ENCODE data around the gene CAPN11.

The CAPN11 gene

GRCh38 chr6:44214307-44214706 is 55.7 kb downstream of the CAPN11 start:
- no peak for DNase-seq

- no peak for DNase-seq
Measured at GRCh38 chr6:44216677-44217331, 58.2 kb downstream of the CAPN11 start, which contains the start of gene MYMX. MYMX (plus strand) TSS chr6:44216926; CDS start chr6:44217472, 546 bp downstream.

DNA sequence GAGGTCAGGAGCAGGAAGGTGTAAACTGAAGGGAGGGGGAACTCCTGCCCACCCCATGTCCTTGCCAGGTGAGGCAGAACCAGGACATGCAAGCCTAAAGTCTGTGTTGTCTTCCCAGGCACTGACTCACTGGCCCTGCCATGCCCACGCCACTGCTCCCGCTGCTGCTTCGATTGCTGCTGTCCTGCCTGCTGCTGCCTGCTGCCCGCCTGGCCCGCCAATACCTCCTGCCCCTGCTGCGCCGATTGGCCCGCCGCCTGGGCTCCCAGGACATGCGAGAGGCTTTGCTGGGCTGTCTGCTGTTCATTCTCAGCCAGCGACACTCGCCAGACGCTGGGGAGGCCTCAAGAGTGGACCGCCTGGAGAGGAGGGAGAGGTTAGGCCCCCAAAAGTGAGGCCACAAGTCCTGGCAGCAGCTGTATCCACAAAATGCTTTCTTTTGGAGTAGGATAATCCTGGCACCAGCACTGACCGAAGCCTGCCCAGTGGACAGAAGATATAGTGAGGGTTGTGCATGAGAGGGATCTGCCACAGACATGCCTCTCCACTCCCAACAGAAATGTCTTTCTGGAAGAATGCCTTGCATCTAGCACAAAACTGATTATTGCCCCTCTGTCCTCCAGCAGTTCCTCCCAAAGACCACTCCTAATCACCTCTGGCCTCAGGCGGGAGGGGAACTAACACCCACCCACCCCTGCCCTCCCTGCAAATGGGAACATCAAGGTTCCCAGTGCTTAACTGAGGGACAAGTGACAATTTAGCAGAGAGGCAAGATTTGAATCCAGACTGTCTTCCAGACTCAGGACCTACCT is 58.9 kb downstream of the CAPN11 start:
- peak in 9 of 14 donors; percentile 35 to 78 (median 48) for DNase-seq

- DNase-seq = peak in 9 of 14 donors; percentile 18 to 69 (median 58)
Measured at GRCh38 chr6:44219053-44219814, 60.6 kb downstream of the CAPN11 start.

GRCh38 chr6:44219815-44220784 is 61.5 kb downstream of the CAPN11 start:
- no peak for DNase-seq

DNA sequence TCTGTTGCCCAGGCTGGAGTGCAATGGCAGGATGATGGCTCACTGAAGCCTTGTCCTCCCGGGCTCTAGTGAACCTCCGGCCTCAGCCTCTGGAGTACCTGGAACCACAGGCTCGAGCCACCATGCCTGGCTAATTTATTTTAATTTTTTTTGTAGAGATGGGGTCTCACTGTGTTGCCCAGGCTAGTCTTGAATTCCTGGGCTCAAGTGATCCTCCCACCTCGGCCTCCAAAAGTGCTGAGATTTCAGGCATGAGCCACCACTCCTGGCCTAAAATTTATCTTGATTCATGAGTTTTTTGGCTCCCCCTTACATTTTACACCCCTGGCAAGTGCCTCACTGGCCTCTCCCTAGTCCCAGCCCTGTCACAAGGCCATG is 62.3 kb downstream of the CAPN11 start:
- no peak for DNase-seq

GRCh38 chr6:44221291-44221960 is 62.8 kb downstream of the CAPN11 start:
- peak in 11 of 14 donors; percentile 34 to 84 (median 72) for DNase-seq

DNA sequence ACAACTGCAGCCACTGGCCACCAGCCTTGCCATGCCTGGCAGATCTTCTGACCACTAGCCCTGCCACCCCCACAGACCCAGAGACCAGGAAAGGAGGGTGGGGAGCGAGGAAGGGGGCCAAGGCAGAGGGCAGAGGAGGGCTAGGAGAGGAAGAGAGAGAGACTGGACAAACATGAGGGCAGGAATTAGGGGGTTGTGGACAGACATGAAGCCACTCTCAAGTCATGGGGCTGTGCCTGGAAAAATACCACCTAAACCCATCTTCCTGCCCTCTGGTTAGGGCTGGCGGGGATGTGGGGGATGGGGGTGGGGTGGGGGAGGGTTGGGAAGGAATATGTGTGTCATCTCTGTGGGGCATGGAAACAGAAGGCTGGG is 63.3 kb downstream of the CAPN11 start:
- DNase-seq = no peak

DNA sequence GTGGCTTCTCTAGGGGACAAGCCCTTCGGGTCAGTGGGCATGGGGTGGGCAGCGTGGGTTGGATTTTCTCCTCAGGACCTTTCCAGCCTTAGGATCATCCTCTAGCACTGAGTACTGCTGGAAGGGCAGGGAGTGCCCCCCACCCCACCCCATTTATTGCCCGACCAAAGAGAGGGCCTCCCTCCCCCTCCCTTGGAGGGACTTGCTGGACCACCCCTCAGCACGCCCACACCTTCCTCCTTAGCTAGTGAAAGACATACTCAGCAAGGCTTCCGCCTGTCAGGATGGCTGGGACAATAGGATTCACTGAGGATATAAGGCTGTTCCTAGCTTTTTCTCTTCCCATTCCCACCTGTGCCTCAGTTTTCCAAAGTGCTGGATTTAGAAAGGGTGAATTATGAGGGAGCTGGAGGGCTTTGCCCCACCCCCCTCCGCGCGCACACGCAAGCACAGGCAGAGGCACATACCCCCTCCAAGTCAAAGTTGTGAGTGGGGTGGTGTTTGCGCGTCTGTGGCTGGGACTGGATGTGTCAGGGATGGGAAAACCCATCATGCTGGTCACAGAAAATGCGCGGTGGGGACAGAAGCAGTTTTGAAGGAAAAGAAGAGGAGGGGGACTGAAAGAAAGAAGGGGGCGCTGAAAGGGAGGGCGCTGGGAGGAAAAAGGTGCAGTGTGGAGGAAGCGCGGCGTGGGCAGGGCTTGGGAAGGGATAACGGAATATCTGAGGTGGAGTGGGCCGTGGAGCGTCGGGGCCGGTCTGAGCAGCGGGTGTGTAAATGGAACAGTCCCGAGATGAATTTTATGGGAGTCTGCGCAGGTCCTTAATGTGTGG is 64.1 kb downstream of the CAPN11 start:
- DNase-seq = no peak

GRCh38 chr6:44223319-44224028 is 64.9 kb downstream of the CAPN11 start, which contains the start of gene SLC29A1:
SLC29A1 (plus strand) TSS chr6:44223595; CDS start chr6:44227314, 3,719 bp downstream.
- peak in 11 of 14 donors; percentile 17 to 68 (median 56) for DNase-seq

- peak in 1 of 14 donors; percentile 57 for DNase-seq
Measured at GRCh38 chr6:44224029-44224964, 65.7 kb downstream of the CAPN11 start.

GRCh38 chr6:44224965-44225305 is 66.3 kb downstream of the CAPN11 start:
- DNase-seq = no peak

DNA sequence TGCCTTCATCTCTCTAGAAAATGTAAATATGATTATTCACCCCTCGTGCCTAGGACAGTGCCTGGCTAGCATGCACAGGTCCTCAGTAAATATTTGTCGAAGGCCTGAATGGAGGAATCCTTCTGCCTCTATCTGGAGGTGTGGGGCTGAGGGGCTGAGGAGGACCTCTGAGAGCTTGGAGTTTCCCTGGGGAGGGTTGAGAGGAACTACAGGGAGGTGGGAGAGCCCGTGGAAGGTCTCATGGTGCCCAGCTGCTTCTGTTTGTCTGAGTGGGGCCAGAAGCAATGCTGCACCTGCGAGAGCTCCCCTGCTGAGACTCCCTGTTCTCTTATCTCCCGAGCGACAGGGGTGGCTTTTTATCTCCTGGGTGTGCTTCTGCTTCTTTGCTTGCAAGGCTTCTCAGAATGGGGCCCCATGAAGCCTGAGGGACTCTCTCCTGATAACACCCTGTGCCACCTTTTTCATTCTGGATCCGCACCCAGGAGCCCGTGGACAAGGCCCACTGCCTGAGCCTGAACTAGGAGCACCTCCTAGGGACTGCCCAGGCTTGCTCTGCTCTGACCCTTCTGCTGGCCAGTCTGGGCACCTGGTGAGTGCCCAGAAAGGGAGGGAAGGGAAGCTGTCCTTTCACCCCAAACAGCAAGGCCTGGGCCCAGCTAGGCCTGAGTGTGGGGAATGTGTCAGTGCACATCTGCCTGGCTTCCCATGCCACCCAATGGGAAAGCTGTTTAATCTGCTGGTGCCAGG is 67.1 kb downstream of the CAPN11 start:
- no peak for DNase-seq

DNA sequence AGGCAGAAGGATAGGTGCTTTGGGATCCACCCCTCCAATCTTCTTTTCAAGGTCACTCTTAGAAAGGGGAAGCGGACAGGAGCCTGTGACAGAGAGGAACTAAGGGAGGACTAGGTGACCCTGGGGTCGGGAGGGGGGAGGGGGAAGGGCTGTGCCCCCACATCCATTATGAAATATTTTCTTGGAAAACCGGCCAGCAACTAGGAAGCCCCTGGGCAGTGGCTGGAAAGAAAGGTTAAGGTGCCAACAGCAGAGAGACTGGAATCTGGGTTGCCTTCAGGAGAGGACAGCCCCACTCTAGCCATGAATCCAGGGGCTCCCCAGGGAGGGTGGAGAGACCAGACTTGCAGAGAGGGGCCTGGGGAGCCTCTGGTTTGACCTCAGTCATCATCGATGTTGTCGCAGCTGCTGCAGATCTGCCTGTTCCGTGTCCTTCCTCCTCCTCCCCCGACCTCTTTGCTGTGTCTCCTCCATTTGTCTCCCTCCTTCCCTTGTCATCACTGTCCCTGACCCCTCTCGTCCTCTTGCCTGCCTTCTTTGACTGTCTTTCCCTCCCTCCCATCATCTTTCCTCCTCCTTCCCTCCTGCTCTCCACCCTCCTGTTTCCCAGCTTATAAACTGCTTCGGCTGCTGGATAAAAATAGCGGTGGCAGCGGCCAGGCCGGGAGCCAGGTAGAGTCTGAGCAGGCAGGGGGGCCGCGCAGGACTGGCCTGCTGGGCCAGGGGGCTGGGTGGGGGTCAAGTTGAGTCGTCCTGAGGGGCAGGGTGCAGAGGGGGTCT is 67.9 kb downstream of the CAPN11 start:
- peak in 1 of 14 donors; percentile 53 for DNase-seq

DNA sequence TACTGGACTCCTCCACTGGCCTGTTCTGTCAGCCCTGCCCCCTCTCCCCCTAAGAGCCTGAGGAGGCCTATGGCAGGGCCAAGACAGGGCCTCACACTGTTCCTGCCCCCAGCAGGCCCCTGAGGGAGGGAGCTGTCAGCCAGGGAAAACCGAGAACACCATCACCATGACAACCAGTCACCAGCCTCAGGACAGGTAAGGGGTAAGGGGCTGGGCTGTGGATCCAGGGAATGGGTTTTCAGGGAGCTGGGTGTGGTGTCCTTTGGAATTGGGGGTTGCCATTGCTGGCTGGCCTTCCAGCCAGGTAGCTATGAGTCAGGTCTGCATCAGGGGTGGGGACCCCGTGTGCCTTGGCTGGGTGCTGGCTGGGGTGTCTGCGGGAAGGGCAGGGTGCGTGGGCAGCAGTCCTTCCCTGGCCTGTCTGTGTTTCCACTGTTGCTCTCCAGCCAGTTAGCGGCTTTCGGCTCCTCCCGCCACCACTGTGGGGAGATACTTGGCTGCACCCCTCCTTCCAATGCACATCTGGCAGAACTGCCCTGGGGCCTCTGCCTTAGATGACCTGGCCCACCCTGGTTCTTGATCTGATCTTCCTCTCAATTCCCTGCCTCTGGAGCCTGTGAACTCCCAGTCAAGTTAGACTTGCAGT is 68.7 kb downstream of the CAPN11 start:
- DNase-seq = no peak

DNA sequence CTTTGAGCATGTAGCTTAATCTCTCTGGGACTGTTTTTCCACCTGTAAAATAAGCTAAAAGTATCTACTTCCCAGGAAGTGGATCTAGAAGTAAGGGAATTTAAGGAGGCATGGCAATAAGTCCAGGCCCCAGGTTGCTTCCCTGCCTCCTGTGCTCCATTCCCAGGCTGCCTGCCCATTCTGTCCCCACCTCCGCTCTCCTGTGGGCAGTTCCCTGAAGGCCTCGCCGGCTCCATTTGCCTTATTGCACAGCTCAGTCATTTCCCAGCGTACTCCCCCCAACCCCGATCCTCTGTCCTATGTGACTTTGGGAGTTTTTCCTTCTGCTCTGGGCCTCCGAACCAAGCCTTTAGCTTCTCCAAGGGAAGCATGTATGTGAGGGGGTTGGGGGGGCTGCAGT is 69.4 kb downstream of the CAPN11 start:
- no peak for DNase-seq

Data from C1 segment of cervical spinal cord (tissue), 14 donors.